Neural progenitor cell (in vitro differentiated cells): ENCODE measurements around the gene MVB12B. TPM values are rescaled to one million over a fixed set of nuclear protein-coding genes. Genes with fewer than 3 reads are reported as not detected.

Experiments
- DNase-seq: peaks from one replicate; pipeline ENCODE4 v3.0.0-alpha.2; 2016; ENCODE audit warnings: low spot score
- H2AFZ ChIP-seq: fragments of 200-600 bp; sonication (generic); replicated peaks from 2 replicates; pipeline ENCODE4 v1.6.1; 2016; ENCODE audit warnings: antibody characterized with exemption
- H3F3A ChIP-seq: fragments of 200-600 bp; sonication (generic); 2 replicates; pipeline ENCODE4 v1.6.1; 2016; ENCODE audit warnings: antibody characterized with exemption, low read depth
- H3K27ac ChIP-seq: fragments of 200-600 bp; sonication (generic); 2 replicates; pipeline ENCODE4 v1.5.1; 2016; ENCODE audit warnings: mild to moderate bottlenecking
- H3K27me3 ChIP-seq: fragments of 200-600 bp; sonication (generic); 2 replicates; pipeline ENCODE4 v1.6.1; 2016; ENCODE audit warnings: mild to moderate bottlenecking, moderate library complexity
- H3K36me3 ChIP-seq: fragments of 200-600 bp; sonication (generic); 2 replicates; pipeline ENCODE4 v1.5.1; 2016
- H3K4me1 ChIP-seq: fragments of 200-600 bp; sonication (generic); 2 replicates; pipeline ENCODE4 v1.6.1; 2016; ENCODE audit warnings: mixed run types
- H3K4me2 ChIP-seq: fragments of 200-600 bp; sonication (generic); 2 replicates; pipeline ENCODE4 v1.6.1; 2016
- H3K4me3 ChIP-seq: fragments of 200-600 bp; sonication (generic); 2 replicates; pipeline ENCODE4 v1.5.1; 2016
- H3K79me2 ChIP-seq: fragments of 200-600 bp; sonication (generic); 2 replicates; pipeline ENCODE4 v1.6.1; 2016; ENCODE audit warnings: low read depth
- H3K9ac ChIP-seq: fragments of 200-600 bp; sonication (generic); 2 replicates; pipeline ENCODE4 v1.6.1; 2016
- H3K9me3 ChIP-seq: fragments of 200-600 bp; sonication (generic); 2 replicates; pipeline ENCODE4 v1.5.1; 2016; ENCODE audit warnings: low read depth
- H4K20me1 ChIP-seq: fragments of 200-600 bp; sonication (generic); 2 replicates; pipeline ENCODE4 v1.6.1; 2016; ENCODE audit warnings: low read depth
- H3K27ac Mint-ChIP-seq: 3 replicates; pipeline ENCODE4 v1.8.0; 2021; ENCODE audit warnings: mixed read lengths
- H3K27me3 Mint-ChIP-seq: 2 replicates; pipeline ENCODE4 v1.8.0; 2022; ENCODE audit warnings: low read depth, mild to moderate bottlenecking, inconsistent platforms, moderate library complexity, mixed read lengths; ENCODE audit not compliant: insufficient read depth
- H3K36me3 Mint-ChIP-seq: 3 replicates; pipeline ENCODE4 v1.8.0; 2021; ENCODE audit warnings: mixed read lengths
- H3K4me1 Mint-ChIP-seq: 3 replicates; pipeline ENCODE4 v1.8.0; 2021; ENCODE audit warnings: mixed read lengths
- H3K4me3 Mint-ChIP-seq: 3 replicates; pipeline ENCODE4 v1.8.0; 2021; ENCODE audit warnings: mild to moderate bottlenecking, moderate library complexity, mixed read lengths
- H3K9me3 Mint-ChIP-seq: 3 replicates; pipeline ENCODE4 v1.8.0; 2020; ENCODE audit warnings: mixed read lengths
- EZH2 ChIP-seq: fragments of 200-600 bp; sonication (generic); IDR thresholded peaks from 2 replicates; pipeline ENCODE4 v1.6.1; 2017; ENCODE audit warnings: antibody characterized with exemption, mild to moderate bottlenecking, moderate library complexity
- EZH2phosphoT487 ChIP-seq: fragments of 200-600 bp; sonication (generic); IDR thresholded peaks from 2 replicates; pipeline ENCODE4 v1.6.1; 2017; ENCODE audit warnings: antibody characterized with exemption
- total RNA-seq: library from RNA; depleted of rRNA; stranded (reverse); fragments of >200 nt; gene quantifications from 2 replicates; pipeline ENCODE4 v1.2.3, GENCODE V29; 2015; ENCODE audit warnings: low replicate concordance
- TF ChIP-seq, protein P1 (sequence below): fragments of 200-600 bp; sonication (generic); IDR thresholded peaks from 2 replicates; pipeline ENCODE4 v1.5.1; 2017; ENCODE audit warnings: antibody characterized with exemption, mild to moderate bottlenecking

Gene MVB12B
- total RNA-seq, 1 donor from 2014 or later = 16.1 TPM

DNA sequence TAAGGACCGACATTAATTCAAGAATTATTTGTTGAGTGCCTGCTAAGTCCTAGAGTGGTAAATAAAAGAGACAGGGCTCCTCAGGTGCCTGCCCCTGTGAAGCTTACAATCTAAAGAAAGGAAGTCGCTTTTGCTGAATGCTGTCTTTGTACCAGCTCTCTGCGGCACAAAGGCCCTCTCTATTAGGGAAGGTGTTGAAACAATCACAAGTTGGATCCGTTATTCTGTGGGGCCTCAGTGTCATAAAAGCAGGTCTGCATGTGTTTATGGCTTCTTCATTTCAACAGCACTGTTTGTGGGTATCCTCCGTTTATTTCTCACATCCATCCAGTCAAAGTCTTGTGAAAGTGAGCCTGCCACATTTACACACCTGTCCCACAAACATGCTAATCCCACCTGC lies 7.0 kb upstream of the MVB12B start:
- Mint-ChIP-seq H3K36me3 (no peaks in the 10 kb centered on the region), H3K4me3 (no peak overlapping the region), H3K27me3 (peaks cover 16% of the 10 kb centered on the region), H3K4me1 (peaks cover 2% of the 10 kb centered on the region), H3K27ac (peak overlapping the region; percentile 82), H3K9me3 (peaks cover 15% of the 10 kb centered on the region)
- Histone ChIP-seq H3K4me3 (no peak overlapping the region), H2AFZ (no peak overlapping the region), H3K9me3 (peaks cover 2% of the 10 kb centered on the region), H3K4me1 (peaks cover 17% of the 10 kb centered on the region), H3F3A (peaks cover 21% of the 10 kb centered on the region), H3K36me3 (peaks cover under 1% of the 10 kb centered on the region), H4K20me1 (no peaks in the 10 kb centered on the region), H3K4me2 (peak overlapping the region; percentile 15), H3K27me3 (no peaks in the 10 kb centered on the region), H3K27ac (no peak overlapping the region), H3K9ac (no peak overlapping the region), H3K79me2 (no peaks in the 10 kb centered on the region)
- TF ChIP-seq EZH2phosphoT487 (no peak), EZH2 (no peak)
- TF ChIP-seq, protein P1, sequence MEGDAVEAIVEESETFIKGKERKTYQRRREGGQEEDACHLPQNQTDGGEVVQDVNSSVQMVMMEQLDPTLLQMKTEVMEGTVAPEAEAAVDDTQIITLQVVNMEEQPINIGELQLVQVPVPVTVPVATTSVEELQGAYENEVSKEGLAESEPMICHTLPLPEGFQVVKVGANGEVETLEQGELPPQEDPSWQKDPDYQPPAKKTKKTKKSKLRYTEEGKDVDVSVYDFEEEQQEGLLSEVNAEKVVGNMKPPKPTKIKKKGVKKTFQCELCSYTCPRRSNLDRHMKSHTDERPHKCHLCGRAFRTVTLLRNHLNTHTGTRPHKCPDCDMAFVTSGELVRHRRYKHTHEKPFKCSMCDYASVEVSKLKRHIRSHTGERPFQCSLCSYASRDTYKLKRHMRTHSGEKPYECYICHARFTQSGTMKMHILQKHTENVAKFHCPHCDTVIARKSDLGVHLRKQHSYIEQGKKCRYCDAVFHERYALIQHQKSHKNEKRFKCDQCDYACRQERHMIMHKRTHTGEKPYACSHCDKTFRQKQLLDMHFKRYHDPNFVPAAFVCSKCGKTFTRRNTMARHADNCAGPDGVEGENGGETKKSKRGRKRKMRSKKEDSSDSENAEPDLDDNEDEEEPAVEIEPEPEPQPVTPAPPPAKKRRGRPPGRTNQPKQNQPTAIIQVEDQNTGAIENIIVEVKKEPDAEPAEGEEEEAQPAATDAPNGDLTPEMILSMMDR = no peak
- no peak for DNase-seq

- Histone ChIP-seq H3K9me3 (peaks cover 6% of the 10 kb centered on the region), H3K4me2 (peak overlapping the region; percentile 15), H3K4me3 (no peak overlapping the region), H3F3A (peaks cover 24% of the 10 kb centered on the region), H3K79me2 (no peaks in the 10 kb centered on the region), H3K36me3 (peaks cover 5% of the 10 kb centered on the region), H2AFZ (peak overlapping the region; percentile 2), H3K27ac (no peak overlapping the region), H3K4me1 (peaks cover 18% of the 10 kb centered on the region), H3K27me3 (no peaks in the 10 kb centered on the region), H3K9ac (no peak overlapping the region), H4K20me1 (no peaks in the 10 kb centered on the region)
- Mint-ChIP-seq H3K27ac (no peak overlapping the region), H3K4me3 (no peak overlapping the region), H3K9me3 (peaks cover 15% of the 10 kb centered on the region), H3K4me1 (peaks cover 2% of the 10 kb centered on the region), H3K36me3 (no peaks in the 10 kb centered on the region), H3K27me3 (peaks cover 14% of the 10 kb centered on the region)
- no peak for DNase-seq
- no peak for TF ChIP-seq EZH2phosphoT487
- no peak for TF ChIP-seq EZH2
- TF ChIP-seq, protein P1 = no peak
Measured at GRCh38 chr9:126320158-126320922, 6.3 kb upstream of the MVB12B start.

GRCh38 chr9:126321742-126322141 lies 4.9 kb upstream of the MVB12B start:
- Mint-ChIP-seq H3K9me3 (peaks cover 15% of the 10 kb centered on the region), H3K36me3 (no peaks in the 10 kb centered on the region), H3K27ac (no peak overlapping the region), H3K4me1 (peaks cover 10% of the 10 kb centered on the region), H3K27me3 (peaks cover 10% of the 10 kb centered on the region), H3K4me3 (no peak overlapping the region)
- Histone ChIP-seq H3K9me3 (peaks cover 6% of the 10 kb centered on the region), H3K79me2 (no peaks in the 10 kb centered on the region), H3K4me1 (peaks cover 28% of the 10 kb centered on the region), H3K4me2 (no peak overlapping the region), H3K4me3 (no peak overlapping the region), H3K9ac (no peak overlapping the region), H3K36me3 (peaks cover 5% of the 10 kb centered on the region), H2AFZ (no peak overlapping the region), H3F3A (peaks cover 34% of the 10 kb centered on the region), H4K20me1 (no peaks in the 10 kb centered on the region), H3K27ac (no peak overlapping the region), H3K27me3 (no peaks in the 10 kb centered on the region)
- TF ChIP-seq EZH2phosphoT487 = no peak
- DNase-seq = no peak

DNA sequence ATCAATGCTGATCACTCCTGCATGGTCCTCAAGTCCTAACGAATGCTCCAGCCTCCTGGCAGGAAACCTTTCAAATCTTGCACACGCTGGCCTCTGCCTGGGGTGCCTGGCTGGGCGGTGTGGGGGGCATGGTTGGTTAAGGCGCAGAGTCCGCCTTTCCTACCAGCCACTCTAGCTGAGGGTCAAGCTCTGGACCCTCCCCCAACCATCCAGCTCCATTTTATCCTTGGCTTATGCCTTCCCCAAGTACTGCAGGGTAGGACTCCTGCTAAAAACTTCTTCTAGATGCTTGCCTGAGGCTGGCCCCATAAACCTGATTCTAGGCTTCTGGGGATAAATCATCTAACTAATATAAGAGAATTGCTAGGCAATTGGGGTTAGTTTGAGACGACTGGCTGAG lies 808 bp upstream of the MVB12B start:
- H3K36me3 ChIP-seq = peaks cover 5% of the 10 kb centered on the region
- no peaks in the 10 kb centered on the region for H3K27me3 ChIP-seq
- peaks cover 11% of the 10 kb centered on the region for H3K36me3 Mint-ChIP-seq
- no peak overlapping the region for H3K27ac ChIP-seq
- H3K79me2 ChIP-seq = peaks cover 35% of the 10 kb centered on the region
- H3K9ac ChIP-seq = peak overlapping the region; percentile 37
- H3K27ac Mint-ChIP-seq = peak overlapping the region; percentile 99
- H3K4me2 ChIP-seq = peak overlapping the region; percentile 98
- H3K4me3 ChIP-seq = peak overlapping the region; percentile 65
- TF ChIP-seq, protein P1 = no peak
- TF ChIP-seq EZH2phosphoT487 (no peak), EZH2 (no peak)
- peaks cover 32% of the 10 kb centered on the region for H3K4me1 Mint-ChIP-seq
- H3F3A ChIP-seq = peaks cover 23% of the 10 kb centered on the region
- peaks cover 2% of the 10 kb centered on the region for H3K27me3 Mint-ChIP-seq
- H2AFZ ChIP-seq = peak overlapping the region; percentile 97
- H3K4me1 ChIP-seq = peaks cover 24% of the 10 kb centered on the region
- H3K9me3 Mint-ChIP-seq = peaks cover 14% of the 10 kb centered on the region
- DNase-seq = no peak
- H3K4me3 Mint-ChIP-seq = peak overlapping the region; percentile 90
- H4K20me1 ChIP-seq = no peaks in the 10 kb centered on the region
- peaks cover 6% of the 10 kb centered on the region for H3K9me3 ChIP-seq
